ENCODE measurements around the gene GPSM1.
"Not testable (repeated sequence)": the region's sequence is repeated elsewhere in the genome, so short reads cannot be mapped to it uniquely, and the experiment has no call there.

The GPSM1 gene

DNA sequence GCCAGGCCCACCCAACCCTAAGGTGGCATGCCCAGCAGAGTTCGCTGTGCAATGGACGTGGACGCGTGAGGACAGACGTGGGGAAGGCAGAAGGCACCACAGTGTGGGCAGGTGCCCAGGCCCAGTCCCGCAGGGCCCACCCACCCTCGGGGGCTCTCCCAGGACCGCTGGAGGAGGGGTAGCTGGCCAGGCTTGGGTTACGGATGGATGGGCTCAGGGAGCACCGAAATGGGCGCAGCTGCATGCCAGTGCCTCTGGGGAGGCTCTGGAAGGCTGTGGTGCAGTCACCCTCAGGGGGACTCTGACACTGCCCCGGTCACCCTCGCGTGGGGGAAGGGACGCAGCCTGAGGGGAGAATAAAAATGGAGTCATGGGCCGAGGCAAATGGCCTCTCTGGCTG lies 9.6 kb upstream of the GPSM1 start:
- DNase-seq (ENCODE audit: low read depth in 2 of 2) = no peak

- no peak for DNase-seq (ENCODE audit: low read depth in 2 of 2)
These were observed 9.1 kb upstream of the GPSM1 start for GRCh38 chr9:136318111-136318775.

DNA sequence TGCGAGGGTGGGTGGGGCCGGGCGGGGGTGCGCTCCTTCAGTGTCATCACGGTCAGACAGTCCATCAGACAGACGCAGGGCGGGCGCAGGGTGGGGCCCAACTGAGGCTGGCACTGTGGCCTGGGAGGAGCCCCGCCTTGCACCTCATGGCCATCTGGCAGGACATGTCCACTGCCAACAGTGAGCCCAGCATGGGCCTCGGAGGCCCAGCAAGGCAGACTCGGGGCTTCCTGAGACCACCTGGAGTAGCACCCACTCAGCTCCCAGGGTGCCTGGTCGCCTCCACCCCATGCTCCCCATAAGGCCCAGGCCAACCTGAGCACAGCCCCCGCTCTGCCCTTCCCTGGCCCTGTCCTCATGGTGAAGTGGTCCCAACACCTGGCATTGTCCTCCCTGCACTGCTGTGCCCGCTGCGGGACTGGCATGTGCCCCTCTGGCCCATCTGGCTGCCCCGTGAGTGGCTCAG lies 8.5 kb upstream of the GPSM1 start:
- DNase-seq (ENCODE audit: low read depth in 2 of 2) = no peak

DNA sequence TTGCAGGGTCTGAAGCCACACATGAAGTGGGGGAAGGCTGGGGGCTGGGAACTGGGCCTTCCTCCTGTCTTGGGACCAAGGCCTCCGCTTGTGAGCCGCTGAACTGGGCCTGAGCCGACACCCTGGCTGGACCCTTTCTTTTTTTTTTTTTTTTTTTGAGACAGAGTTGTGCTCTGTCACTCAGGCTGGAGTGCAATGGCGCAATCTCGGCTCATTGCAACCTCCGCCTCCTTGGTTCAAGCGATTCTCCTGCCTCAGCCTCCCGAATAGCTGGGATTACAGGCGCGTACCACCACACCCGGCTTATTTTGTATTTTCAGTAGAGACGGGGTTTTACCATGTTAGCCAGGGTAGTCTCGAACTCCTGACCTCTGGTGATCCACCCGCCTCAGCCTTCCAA lies 8.1 kb upstream of the GPSM1 start:
- DNase-seq (ENCODE audit: low read depth in 2 of 2) = not testable (repeated sequence)

GRCh38 chr9:136319955-136320354 lies 7.4 kb upstream of the GPSM1 start:
- not testable (repeated sequence) for DNase-seq (ENCODE audit: low read depth in 2 of 2)

DNA sequence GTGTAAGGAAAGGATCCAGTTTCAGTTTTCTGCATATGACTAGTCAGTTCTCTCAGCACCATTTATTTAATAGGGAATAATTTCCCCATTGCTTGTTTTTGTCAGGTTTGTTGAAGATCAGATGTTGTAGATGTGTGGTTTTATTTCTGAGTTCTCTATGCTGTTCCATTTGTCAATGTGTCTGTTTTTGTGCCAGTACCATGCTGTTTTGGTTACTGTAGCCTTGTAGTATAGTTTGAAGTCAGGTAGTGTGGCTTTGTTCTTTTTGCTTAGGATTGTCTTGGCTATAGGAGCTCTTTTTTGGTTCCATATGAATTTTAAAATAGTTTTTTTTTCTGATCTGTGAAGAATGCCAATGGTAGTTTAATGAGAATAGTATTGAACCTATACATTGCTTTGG lies 6.4 kb upstream of the GPSM1 start:
- DNase-seq (ENCODE audit: low read depth in 2 of 2) = not testable (repeated sequence)

DNA sequence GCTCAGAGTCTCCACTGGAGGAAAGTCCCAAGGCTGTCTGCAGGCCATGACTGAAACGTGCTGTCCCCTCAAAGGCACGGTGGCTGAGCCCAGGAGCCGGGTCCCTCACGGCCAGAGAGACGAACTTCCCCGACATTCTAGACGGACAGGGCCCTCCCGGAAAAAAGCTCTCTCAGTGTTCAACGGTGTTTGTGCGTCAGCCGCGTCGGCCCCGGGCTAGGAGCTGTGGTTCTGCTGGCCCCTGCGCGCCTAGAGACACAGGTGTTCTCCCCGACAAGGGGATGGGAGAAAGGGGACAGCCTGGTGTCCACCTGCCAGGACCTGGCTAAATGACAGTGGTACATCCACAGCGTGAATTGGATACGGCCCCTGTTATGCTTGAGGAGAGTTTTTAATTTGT lies 5.8 kb upstream of the GPSM1 start:
- no peak for DNase-seq (ENCODE audit: low read depth in 2 of 2)

DNA sequence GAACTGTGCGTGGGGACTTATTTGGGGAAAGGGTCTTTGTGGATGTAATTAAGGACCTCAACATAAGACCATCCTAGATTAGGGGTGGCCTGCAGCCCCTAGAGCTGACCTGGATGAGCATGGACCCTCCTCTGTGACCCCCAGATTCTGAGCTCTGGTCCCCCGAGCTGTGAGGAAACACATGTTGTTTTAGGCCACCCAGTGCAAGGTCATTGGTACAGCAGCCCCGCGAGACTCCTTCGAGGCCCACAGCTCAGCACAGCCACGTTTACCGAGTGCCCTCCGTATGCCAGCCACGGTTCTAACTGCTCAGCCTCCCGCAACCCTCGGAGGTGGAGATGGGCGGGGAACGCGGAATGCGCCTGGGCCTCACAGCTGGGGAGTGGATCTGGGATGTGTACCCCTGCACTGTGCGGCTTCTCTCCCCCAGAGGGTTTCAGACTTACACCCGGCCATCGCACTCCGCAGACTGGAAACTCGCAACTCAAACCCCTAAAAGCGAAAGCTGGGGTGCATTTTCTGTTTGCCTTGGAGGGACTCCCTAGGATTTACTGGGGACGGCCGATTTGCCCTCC lies 4.5 kb upstream of the GPSM1 start:
- no peak for DNase-seq (ENCODE audit: low read depth in 2 of 2)

DNA sequence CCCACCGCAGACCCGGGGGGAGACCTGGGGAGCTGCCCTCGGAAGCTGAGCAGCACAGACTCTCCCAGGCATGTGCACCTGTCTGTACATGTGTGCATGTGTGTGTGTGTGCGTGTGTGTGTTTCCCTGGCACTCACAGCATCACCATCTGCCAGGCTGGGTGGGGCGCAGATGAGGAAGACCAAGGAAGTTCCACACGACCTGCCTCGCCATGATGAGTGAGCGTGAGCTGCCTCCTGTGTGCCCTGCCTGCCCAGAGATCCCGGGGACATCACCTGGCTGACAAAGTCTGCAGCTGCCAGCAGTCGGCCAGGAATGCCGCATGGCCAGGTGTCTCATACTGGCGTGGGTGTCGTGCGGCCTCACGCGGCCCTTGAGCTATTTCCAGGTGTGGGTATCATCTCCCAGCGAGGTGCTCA lies 4.0 kb upstream of the GPSM1 start:
- DNase-seq (ENCODE audit: low read depth in 2 of 2) = no peak

DNA sequence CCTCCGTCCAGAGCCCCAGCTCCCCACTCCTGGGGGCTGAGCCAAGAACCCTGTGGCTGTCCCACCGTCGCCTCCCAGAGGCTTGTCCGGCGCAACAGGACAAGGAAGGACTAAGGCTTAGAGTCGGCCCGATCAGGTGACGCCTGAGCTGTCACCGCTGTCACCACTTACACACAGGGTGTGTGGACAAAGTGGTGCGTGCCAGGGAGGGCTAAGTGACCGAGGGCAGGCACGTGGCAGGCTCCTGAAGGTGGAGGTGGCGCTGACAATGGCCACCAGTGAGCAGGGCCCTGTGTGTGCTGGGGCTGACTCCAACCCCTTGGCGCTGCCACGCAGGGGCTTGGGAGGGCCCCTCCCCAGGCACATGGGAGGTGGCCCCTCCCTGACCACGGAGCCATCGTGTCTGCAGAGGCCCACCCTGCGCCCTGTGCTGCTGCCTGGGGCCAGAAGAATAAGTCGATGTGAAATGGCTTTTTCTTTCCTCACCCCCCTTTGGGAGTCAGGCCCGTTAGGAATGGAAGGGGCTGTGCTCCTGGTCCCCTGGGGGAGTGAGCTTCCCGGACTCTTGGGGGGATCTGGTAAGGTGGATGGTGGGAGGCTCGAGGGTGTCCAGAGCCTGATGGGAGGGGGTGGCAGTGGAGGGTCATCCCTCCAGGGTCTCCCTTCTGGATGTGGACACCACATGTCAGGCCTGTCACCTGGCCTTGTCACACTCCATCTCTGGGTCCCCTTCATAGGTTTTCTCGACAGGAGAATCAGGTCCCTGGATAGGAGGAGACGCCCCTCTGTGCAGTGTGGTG lies 2.6 kb upstream of the GPSM1 start:
- DNase-seq (ENCODE audit: low read depth in 2 of 2) = no peak

GRCh38 chr9:136325358-136325757 lies 2.0 kb upstream of the GPSM1 start:
- DNase-seq (ENCODE audit: low read depth in 2 of 2) = no peak

DNA sequence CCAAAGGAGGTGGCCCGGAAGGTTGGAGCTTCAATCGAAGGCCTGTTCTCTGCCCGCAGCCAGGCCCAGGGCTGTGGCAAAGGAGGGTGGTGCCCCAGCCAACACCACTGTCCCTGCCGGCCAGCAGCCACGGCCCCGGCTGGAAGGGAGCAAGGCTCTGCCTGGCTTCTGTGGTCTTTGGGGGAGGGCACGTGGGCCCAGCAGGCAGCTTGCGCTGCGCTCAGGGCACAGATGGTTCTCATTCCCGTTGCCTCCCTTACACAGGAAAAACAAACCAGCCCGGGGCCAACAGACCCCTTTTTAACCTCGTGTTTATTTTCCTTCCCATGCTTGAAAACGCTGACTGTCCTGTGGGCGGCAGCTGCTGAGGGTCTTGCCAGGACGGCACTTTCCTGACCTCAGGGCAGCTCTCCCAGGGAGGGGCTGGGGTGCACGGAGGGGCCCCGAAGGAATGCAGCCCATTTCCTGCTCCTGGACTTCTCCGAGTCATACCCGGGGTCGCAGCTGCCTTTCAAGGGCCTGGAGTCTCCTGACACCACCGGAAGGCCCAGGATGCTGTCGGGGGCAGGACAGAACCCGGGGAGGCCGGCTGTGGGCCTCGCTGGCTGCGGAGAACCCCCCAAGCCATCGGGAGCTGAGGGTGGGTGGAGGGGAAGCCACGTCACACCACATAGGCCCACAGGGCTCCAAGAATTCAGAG lies 1.1 kb upstream of the GPSM1 start:
- DNase-seq (ENCODE audit: low read depth in 2 of 2) = no peak

DNA sequence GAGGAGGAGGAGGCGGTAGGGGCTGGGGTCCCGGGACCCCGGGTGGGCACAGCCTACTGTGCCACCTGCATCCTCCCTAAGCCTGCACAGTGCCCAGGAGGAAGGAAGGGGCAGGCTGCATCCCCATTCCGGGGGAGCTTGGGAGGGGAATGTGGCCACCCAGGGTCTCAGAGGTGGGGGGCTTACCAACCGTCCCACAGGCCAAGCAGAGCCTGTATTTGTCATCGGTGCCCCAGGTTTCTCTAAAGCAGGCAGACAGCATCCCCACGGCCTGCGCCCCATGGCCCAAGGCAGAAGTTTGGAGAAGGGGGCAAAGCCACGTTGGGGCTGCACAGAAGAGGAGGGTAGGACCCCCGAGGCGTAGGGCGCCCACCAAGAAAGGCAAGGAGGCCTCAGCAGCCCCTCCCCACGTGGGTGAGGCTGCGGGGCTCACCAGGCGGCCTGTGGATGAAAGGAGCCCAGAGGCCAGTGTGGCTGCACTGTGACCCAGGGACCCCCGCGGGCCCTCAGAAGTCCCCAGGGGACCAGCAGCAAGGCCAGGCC lies 507 bp upstream of the GPSM1 start:
- no peak for DNase-seq (ENCODE audit: low read depth in 2 of 2)

DNA sequence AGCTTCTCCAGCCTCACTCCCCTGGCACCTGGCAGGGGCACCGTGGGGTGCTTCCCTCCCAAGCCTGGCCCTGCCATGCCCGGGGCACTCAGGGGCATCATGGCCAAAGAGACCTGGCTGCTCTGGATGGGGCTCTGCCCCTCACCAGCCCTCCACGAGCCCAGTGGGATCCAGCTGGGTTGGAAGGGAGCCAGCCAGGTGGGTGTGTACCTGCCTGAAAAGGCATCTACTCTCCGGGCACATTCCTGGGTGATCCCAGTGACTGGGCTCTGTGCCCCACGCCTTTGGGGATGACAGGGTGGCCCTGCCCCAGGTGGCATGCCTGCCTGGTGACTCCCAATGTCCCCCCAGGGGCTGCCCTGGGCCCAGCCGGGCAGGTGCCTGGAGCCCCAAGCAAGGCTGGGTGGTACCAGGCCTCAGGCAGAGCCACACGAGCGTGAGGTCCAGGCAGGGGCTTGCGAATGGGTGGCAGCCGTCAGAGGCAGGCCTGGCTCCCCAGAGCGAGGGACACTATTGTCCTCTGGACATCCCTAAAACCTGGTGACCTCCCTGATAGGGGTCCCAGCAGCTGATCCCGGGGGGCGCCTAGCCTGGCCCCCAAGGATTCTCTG lies 777 bp downstream of the GPSM1 start:
- DNase-seq (ENCODE audit: low read depth in 2 of 2) = no peak

- DNase-seq (ENCODE audit: low read depth in 2 of 2) = no peak
These were observed 1.3 kb downstream of the GPSM1 start for GRCh38 chr9:136328622-136329041.

DNA sequence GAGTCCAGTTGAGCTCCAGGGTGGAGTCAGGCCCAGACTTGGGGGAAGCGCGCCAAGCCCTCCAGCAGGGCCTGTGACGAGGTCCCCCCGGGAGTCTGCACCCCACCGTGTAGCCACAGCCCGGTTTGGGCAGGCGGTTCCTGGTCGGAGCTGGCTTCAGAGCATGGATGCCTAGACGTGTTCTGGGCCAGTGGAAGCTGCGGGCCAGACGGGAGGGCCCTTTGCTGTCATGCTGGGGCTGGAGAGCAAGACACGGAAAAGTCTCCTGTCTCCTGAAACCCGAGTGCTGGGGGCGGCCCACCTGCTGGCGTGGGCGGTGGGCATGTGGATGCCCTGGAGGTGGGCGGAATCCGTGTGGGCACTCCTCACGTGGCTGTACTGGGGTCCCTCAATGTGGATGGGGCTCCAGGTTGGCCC lies 1.9 kb downstream of the GPSM1 start:
- no peak for DNase-seq (ENCODE audit: low read depth in 2 of 2)

- no peak for DNase-seq (ENCODE audit: low read depth in 2 of 2)
These were observed 2.5 kb downstream of the GPSM1 start for GRCh38 chr9:136329636-136330405.

DNA sequence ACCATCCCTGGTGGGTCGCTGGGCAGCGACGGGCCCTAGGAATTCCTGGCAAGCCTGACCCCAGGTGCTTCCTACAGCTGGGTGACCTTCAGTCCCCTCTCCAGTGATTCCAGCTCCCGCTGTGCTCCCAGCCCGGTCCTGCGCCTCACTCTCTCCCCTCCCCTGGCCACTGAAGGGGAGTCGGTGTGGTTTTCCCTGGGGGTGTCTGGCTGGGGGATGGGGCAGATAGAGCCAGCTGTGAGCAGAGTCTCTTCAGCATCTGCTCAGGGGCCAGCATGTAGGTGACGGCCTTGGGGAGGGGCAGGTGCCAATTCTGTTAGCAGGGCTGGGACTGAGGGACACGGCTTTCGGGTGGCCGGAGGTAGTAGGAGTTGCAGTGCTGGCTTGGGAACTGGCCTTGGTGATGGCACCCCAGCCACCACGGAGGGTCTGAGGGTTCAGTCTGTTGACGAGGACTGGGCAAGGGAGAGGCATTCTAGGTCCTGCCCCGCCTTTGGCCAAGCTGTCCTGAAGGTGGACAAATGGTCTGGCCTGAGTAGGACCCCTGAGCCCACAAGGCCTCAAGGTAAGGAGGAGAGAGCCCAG lies 3.2 kb downstream of the GPSM1 start:
- DNase-seq (ENCODE audit: low read depth in 2 of 2) = no peak

- no peak for DNase-seq (ENCODE audit: low read depth in 2 of 2)
These were observed 3.7 kb downstream of the GPSM1 start for GRCh38 chr9:136331030-136331429.
